Transverse colon (tissue), 4 donors: ENCODE measurements around the gene CLINT1. TPM values are rescaled to one million over a fixed set of nuclear protein-coding genes. Genes with fewer than 3 reads are reported as not detected.
"Not testable (repeated sequence)": the region's sequence is repeated elsewhere in the genome, so short reads cannot be mapped to it uniquely, and the experiment has no call there.

Source experiments
- DNase-seq: peaks from one replicate; pipeline ENCODE4 v3.0.0-alpha.2; 2019
- H3K27ac ChIP-seq, 4 donors: fragments of 200-600 bp; sonication (generic); 2 replicates each; pipeline ENCODE4 v1.5.1; 2016 to 2018; ENCODE audit warnings: inconsistent platforms in 4 of 4
- H3K27me3 ChIP-seq: fragments of 200-600 bp; sonication (generic); 2 replicates; pipeline ENCODE4 v1.5.1; 2017; ENCODE audit warnings: inconsistent platforms
- H3K36me3 ChIP-seq, 4 donors: fragments of 200-600 bp; sonication (generic); 2 replicates each; pipeline ENCODE4 v1.5.1; 2017 to 2019; ENCODE audit warnings: inconsistent platforms in 4 of 4
- H3K4me1 ChIP-seq, 4 donors: fragments of 200-600 bp; sonication (generic); 2 replicates each; pipeline ENCODE4 v1.5.1; 2017 to 2020; ENCODE audit warnings: inconsistent platforms in 4 of 4
- H3K4me3 ChIP-seq, 4 donors: fragments of 200-600 bp; sonication (generic); 1 replicate in 1 of 4; 2 replicates in 3 of 4; pipeline versions ENCODE4 v1.5.1 to v1.6.1; 2017 to 2019; ENCODE audit warnings: inconsistent platforms in 4 of 4
- H3K9me3 ChIP-seq, 2 donors: fragments of 200-600 bp; sonication (generic); 2 replicates each; pipeline ENCODE4 v1.5.1; 2017 to 2019; ENCODE audit warnings: inconsistent platforms in 2 of 2
- EP300 ChIP-seq: sonication (generic); formaldehyde crosslinking; IDR thresholded peaks from one replicate; pipeline ENCODE4 v1.6.1; 2017; ENCODE audit warnings: antibody characterized with exemption, low read depth
- POLR2A ChIP-seq: fragments of 450-650 bp; IDR thresholded peaks from one replicate; pipeline ENCODE4 v1.6.1; 2016; ENCODE audit warnings: antibody characterized with exemption, mild to moderate bottlenecking, moderate library complexity
- POLR2AphosphoS5 ChIP-seq, 3 donors: sonication (generic); formaldehyde crosslinking; IDR thresholded peaks; one replicate each; pipeline ENCODE4 v1.6.1; 2016; ENCODE audit warnings: antibody characterized with exemption in 3 of 3
- WGBS, 2 donors: methylation state at CpG; one replicate each; pipeline ENCODE4 v1.1.5; 2018; ENCODE audit warnings: low coverage in 1 of 2; 5-methylcytosine and 5-hydroxymethylcytosine counted together
- in situ Hi-C, 4 donors: fragments of 200-750 bp; cut with MboI; loops; one replicate each; pipeline versions ENCODE4 v1.15.0 to v1.15.1; 2017; ENCODE audit warnings: low sequenced_read_pairs in 3 of 4, low pct_ligation_motif_present in 1 of 4, low pct_unique_long_range_greater_than_20kb in 1 of 4
- intact Hi-C: fragments of 100-400 bp; cut with DNase I; formaldehyde crosslinking; loops from one replicate; pipeline ENCODE4 v1.15.1; 2023; ENCODE audit warnings: low total_unique reads
- total RNA-seq, 4 donors: library from RNA; depleted of rRNA; stranded (reverse); fragments of >200 nt; gene quantifications; one replicate each; pipeline ENCODE4 v1.1.0, GENCODE V29; 2016
- TF ChIP-seq, protein P1 (sequence below), 5 experiments: fragments of 200-600 bp in 3 of 5; fragments of 450-650 bp in 2 of 5; sonication (generic) in 3 of 5; IDR thresholded peaks; 1 replicate in 2 of 5; 2 replicates in 3 of 5; pipeline ENCODE4 v1.5.1; 2016 to 2017; ENCODE audit warnings: antibody characterized with exemption in 5 of 5, inconsistent platforms in 3 of 5, mild to moderate bottlenecking in 2 of 5, moderate library complexity in 1 of 5

The CLINT1 gene
- total RNA-seq, 4 donors from 2014 or later: 75.6 to 174 (median 131) TPM

DNA sequence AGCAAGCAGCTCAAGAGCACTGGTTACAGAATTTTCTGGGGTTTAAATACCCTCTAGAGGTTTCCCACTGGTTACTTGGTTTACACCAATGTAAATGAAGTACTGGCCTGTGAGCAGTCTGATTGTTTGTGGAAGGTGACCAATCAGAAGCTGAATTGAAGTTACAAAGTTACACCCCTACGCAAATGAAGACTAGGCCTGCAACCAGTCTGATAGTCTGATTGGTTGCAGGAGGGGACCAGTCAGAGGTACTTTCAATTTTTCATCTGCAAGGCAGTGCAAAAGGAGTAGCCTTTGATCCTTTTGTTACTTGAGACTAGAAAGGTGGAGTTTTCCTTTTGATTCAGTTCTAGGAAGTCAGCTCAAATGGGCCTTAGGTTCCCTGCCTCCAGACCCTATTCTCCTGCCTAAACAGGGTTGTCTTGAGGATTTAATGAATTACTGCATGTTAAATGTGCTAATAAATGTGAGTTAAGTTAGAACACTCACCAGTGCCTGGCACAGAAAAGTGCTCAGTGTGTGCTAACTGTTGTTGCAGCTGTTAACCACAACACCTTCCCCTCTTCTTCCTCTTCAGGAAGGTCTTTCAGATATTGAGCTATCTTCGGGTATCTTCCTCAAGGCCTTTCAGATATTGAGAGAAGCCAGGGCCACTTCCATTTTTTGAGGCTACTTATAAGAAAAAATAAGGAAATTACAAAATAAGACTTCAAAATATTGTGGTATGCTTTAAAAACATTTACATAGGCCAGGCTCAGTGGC lies 32.1 kb upstream of the CLINT1 start:
- H3K27ac ChIP-seq: no peak overlapping the region
- DNase-seq: no peak

DNA sequence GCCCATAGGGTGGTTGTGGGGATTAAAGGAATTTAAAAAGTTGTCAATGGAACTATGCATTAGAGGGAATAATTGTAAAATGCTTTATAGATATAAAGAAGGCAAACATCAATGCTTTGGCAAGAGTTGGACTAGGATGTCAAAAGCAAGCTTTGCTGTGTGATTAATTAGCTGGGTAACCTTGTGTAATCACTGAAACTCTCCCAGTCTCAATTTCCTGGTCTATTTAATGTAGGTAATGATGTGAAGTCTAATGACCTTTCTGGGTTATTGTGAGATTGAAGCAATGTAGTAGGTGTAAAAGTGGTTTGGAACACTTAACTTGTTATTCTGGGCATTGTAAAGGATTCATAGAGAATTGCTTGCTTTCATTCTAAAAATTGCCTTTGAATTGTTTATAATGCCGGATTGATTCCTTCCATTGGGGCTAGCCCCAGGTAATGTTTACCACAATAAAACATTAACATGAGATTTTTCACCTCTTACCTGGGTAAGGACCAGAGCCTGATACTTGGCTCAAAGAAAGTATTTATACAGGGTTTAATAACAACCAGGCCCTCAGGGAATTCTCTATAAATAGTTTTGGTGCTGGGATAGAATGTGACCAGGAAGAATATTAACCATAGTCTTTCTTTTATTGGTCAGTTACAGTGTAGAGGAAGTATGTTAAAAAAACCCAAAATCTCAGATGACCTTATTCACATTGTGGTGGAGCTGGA lies 30.0 kb upstream of the CLINT1 start:
- in situ Hi-C loops: no loop called here
- H3K27ac ChIP-seq: no peak overlapping the region

More for the DNA sequence above, 32.1 kb upstream of the CLINT1 start:
- Histone ChIP-seq H3K4me3 (no peak overlapping the region), H3K36me3 (no peaks in the 10 kb centered on the region), H3K9me3 (no peaks in the 10 kb centered on the region), H3K27me3 (no peaks in the 10 kb centered on the region), H3K4me1 (no peaks in the 10 kb centered on the region)
- intact Hi-C loops: no loop called here
- no peak for TF ChIP-seq POLR2A
- no peak for TF ChIP-seq EP300
- no peak for TF ChIP-seq POLR2AphosphoS5 (IDR thresholded peaks at IDR 0.05)
- TF ChIP-seq, protein P1, sequence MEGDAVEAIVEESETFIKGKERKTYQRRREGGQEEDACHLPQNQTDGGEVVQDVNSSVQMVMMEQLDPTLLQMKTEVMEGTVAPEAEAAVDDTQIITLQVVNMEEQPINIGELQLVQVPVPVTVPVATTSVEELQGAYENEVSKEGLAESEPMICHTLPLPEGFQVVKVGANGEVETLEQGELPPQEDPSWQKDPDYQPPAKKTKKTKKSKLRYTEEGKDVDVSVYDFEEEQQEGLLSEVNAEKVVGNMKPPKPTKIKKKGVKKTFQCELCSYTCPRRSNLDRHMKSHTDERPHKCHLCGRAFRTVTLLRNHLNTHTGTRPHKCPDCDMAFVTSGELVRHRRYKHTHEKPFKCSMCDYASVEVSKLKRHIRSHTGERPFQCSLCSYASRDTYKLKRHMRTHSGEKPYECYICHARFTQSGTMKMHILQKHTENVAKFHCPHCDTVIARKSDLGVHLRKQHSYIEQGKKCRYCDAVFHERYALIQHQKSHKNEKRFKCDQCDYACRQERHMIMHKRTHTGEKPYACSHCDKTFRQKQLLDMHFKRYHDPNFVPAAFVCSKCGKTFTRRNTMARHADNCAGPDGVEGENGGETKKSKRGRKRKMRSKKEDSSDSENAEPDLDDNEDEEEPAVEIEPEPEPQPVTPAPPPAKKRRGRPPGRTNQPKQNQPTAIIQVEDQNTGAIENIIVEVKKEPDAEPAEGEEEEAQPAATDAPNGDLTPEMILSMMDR (IDR thresholded peaks at IDR 0.05): no peak
- in situ Hi-C loops: no loop called here
- 81 to 100% methylated on average over 1 to 2 of the region's 2 CpGs for WGBS, 2 donors

DNA sequence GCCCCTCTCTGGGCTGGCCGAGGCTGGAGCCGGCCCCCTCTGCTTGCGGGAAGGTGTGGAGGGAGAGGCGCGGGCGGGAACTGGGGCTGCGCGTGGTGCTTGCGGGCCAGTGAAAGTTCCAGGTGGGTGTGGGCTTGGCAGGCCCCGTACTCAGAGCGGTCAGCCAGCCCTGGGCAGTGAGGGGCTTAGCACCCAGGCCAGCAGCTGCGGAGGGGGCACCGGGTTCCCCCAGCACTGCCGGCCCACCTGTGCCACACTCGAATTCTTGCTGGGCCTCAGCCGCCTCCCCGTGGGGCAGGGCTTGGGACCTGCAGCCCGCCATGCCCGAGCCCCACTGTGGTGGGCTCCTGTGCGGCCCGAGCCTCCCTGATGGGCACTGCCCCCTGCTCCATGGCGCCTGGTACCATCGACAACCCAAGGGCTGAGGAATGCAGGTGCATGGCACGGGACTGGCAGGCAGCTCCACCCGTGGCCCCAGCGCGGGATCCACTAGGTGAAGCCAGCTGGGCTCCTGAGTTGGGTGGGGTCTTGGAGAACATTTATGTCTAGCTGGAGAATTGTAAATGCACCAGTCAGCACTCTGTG lies 27.9 kb upstream of the CLINT1 start:
- H3K27me3 ChIP-seq: no peaks in the 10 kb centered on the region
- intact Hi-C loops: no loop called here
- in situ Hi-C loops: no loop called here
- no peaks in the 10 kb centered on the region for H3K9me3 ChIP-seq
- no peaks in the 10 kb centered on the region for H3K36me3 ChIP-seq
- no peak overlapping the region for H3K4me3 ChIP-seq
- no peak for DNase-seq
- TF ChIP-seq POLR2A (no peak), POLR2AphosphoS5 (IDR thresholded peaks at IDR 0.05) (no peak), EP300 (no peak)
- TF ChIP-seq, protein P1 (IDR thresholded peaks at IDR 0.05): no peak
- 88% methylated on average over 26 of the region's 27 CpGs; no CpG with 5 or more reads in 1 of the 2 donors for whole genome bisulfite sequencing, 2 donors
- H3K4me1 ChIP-seq: no peaks in the 10 kb centered on the region
- no peak overlapping the region for H3K27ac ChIP-seq

More for the DNA sequence above, 30.0 kb upstream of the CLINT1 start:
- Histone ChIP-seq H3K36me3 (no peaks in the 10 kb centered on the region), H3K9me3 (no peaks in the 10 kb centered on the region), H3K4me3 (no peak overlapping the region), H3K4me1 (no peaks in the 10 kb centered on the region), H3K27me3 (no peaks in the 10 kb centered on the region)
- TF ChIP-seq, protein P1 (IDR thresholded peaks at IDR 0.05): no peak
- TF ChIP-seq EP300 (no peak), POLR2A (no peak), POLR2AphosphoS5 (IDR thresholded peaks at IDR 0.05) (no peak)
- intact Hi-C loops: no loop called here
- 82 to 90% methylated on average over 1 of the region's 1 CpG for WGBS, 2 donors
- no peak for DNase-seq

DNA sequence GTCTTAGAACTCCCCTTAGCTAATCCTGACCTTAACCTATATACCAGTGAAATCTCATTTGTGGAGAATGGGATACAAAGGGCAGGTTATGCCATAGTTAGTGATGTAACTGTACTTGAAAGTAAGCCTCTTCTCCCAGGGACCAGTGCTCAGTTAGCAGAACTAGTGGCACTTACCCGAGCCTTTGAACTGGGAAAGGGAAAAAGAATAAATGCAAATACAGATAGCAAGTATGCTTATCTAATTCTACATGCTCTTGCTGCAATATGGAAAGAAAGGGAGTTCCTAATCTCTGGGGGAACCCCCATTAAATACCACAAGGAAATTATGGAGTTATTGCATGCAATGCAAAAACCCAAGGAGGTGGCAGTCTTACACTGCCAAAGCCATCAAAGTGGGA lies 26.1 kb upstream of the CLINT1 start:
- in situ Hi-C loops, H3K4me1 ChIP-seq, H3K9me3 ChIP-seq, H3K4me3 ChIP-seq, DNase-seq, H3K36me3 ChIP-seq, intact Hi-C loops, H3K27ac ChIP-seq, H3K27me3 ChIP-seq: not testable (repeated sequence)
- WGBS, 2 donors: 40 to 55% methylated on average over 1 of the region's 1 CpG

DNA sequence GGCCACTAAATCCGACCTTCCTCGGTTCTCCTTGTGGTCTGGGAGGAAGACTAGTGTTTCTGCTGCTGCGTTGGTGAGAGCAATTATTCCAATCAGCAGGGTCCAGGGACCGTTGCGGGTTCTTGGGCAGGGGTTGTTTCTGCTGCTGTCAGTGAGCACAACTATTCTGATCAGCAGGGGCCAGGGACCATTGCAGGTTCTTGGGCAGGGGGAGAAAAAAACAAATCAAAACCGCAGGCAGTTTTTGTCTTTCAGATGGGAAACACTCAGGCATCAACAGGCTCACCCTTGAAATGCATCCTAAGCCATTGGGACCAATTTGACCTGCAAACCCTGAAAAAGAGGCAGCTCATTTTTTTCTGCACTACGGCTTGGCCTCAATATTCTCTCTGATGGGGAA lies 22.6 kb upstream of the CLINT1 start:
- H3K27ac ChIP-seq, DNase-seq, H3K36me3 ChIP-seq, H3K9me3 ChIP-seq, in situ Hi-C loops, intact Hi-C loops, H3K27me3 ChIP-seq, H3K4me3 ChIP-seq, H3K4me1 ChIP-seq: not testable (repeated sequence)
- WGBS, 2 donors: 75 to 93% methylated on average over 2 to 7 of the region's 7 CpGs
